Bone marrow (tissue), 2 donors: ENCODE measurements around the gene TNNC2.
"Not testable (repeated sequence)": the region's sequence is repeated elsewhere in the genome, so short reads cannot be mapped to it uniquely, and the experiment has no call there.

Experiments used
- DNase-seq, 2 donors: peaks; one replicate each; lab custom pipeline; 2025; lab: John Stamatoyannopoulos, UW

TNNC2 gene

GRCh38 chr20:45827030-45827652 is at the start of gene TNNC2:
Gene TNNC2 (minus strand): TSS chr20:45827312. CDS start chr20:45827248, 64 bp downstream.
- DNase-seq: no peak

- DNase-seq: no peak
Observed at GRCh38 chr20:45874576-45874975, 47.5 kb upstream of the TNNC2 start.

GRCh38 chr20:45874104-45874481 is 47.0 kb upstream of the TNNC2 start:
- not testable (repeated sequence) for DNase-seq

- DNase-seq: no peak
Observed at GRCh38 chr20:45873409-45874103, 46.4 kb upstream of the TNNC2 start.

GRCh38 chr20:45872626-45873025 is 45.5 kb upstream of the TNNC2 start:
- no peak for DNase-seq

GRCh38 chr20:45867819-45868176 is 40.7 kb upstream of the TNNC2 start:
- DNase-seq: no peak

GRCh38 chr20:45867136-45867818 is 40.2 kb upstream of the TNNC2 start:
- no peak for DNase-seq

GRCh38 chr20:45866454-45866853 is 39.3 kb upstream of the TNNC2 start:
- no peak for DNase-seq

- DNase-seq: no peak
Observed at GRCh38 chr20:45863543-45864470, 36.7 kb upstream of the TNNC2 start.

GRCh38 chr20:45861221-45862075 is 34.3 kb upstream of the TNNC2 start:
- no peak for DNase-seq

- DNase-seq: no peak
Observed at GRCh38 chr20:45860560-45861220, 33.6 kb upstream of the TNNC2 start.

- DNase-seq: no peak
Observed at GRCh38 chr20:45859916-45860315, 32.8 kb upstream of the TNNC2 start.

GRCh38 chr20:45857882-45858216 is 30.7 kb upstream of the TNNC2 start:
- DNase-seq: no peak

- DNase-seq: peak; percentile 87 to 100
Observed at GRCh38 chr20:45857114-45857881, 30.2 kb upstream of the TNNC2 start, which contains the start of the genes ACOT8 and ZSWIM3. Gene ACOT8 (minus strand): TSS chr20:45857392. CDS start chr20:45857315, 77 bp downstream. Gene ZSWIM3 (plus strand): TSS chr20:45857614. CDS start chr20:45857826, 212 bp downstream.

- no peak for DNase-seq
Observed at GRCh38 chr20:45853484-45853883, 26.4 kb upstream of the TNNC2 start.

- DNase-seq: no peak
Observed at GRCh38 chr20:45852326-45852725, 25.2 kb upstream of the TNNC2 start.

- DNase-seq: no peak
Observed at GRCh38 chr20:45851501-45851900, 24.4 kb upstream of the TNNC2 start.

- no peak for DNase-seq
Observed at GRCh38 chr20:45850926-45851325, 23.8 kb upstream of the TNNC2 start.

GRCh38 chr20:45850238-45850637 is 23.1 kb upstream of the TNNC2 start:
- no peak for DNase-seq
